Left lobe of liver (tissue), 2 donors: ENCODE data around the gene DYNC1I1. TPM values are rescaled to one million over a fixed set of nuclear protein-coding genes. Genes with fewer than 3 reads are reported as not detected.

Experiments used
- ATAC-seq: fragments of 200-7000 bp; cut with Tn5 transposase; one replicate; pipeline ENCODE4 v1.9.1; 2020; ENCODE audit warnings: mild to moderate bottlenecking, moderate library complexity
- DNase-seq: peaks from one replicate; pipeline ENCODE4 v3.0.0-alpha.2; 2020; ENCODE audit warnings: low spot score
- total RNA-seq: library from RNA; stranded (reverse); gene quantifications from one replicate; pipeline ENCODE4 v1.2.1, GENCODE V29; 2021
- donor health status: DM: no; HTN: no; CAD: no; lungs with moderate emphysema.
- donor health status: DM: no; HTN: yes; CAD: no.

Gene DYNC1I1
- 0.15 TPM for total RNA-seq

- DNase-seq (no peak), ATAC-seq (peak; percentile 93)
Observed at GRCh38 chr7:95772298-95772770, at the start of gene DYNC1I1. TSS of gene DYNC1I1 (plus strand) at chr7:95772554. CDS start at chr7:95804730, 32,176 bp downstream.

- DNase-seq (no peak), ATAC-seq (peak; percentile 96)
Observed at GRCh38 chr7:95723583-95724180, 48.7 kb upstream of the DYNC1I1 start.

GRCh38 chr7:95725205-95725604 lies 47.1 kb upstream of the DYNC1I1 start:
- ATAC-seq: no peak

GRCh38 chr7:95730493-95731280 lies 41.7 kb upstream of the DYNC1I1 start:
- no peak for DNase-seq
- ATAC-seq: no peak

More at GRCh38 chr7:95725205-95725604, 47.1 kb upstream of the DYNC1I1 start:
- DNase-seq: no peak

GRCh38 chr7:95736635-95737034 lies 35.7 kb upstream of the DYNC1I1 start:
- ATAC-seq: no peak
- DNase-seq: no peak

GRCh38 chr7:95737828-95738505 lies 34.4 kb upstream of the DYNC1I1 start:
- DNase-seq (no peak), ATAC-seq (no peak)

- DNase-seq: no peak
- ATAC-seq: peak; percentile 17
Observed at GRCh38 chr7:95749044-95749443, 23.3 kb upstream of the DYNC1I1 start.

- no peak for ATAC-seq
- DNase-seq: no peak
Observed at GRCh38 chr7:95749515-95749914, 22.8 kb upstream of the DYNC1I1 start.

- no peak for DNase-seq
- no peak for ATAC-seq
Observed at GRCh38 chr7:95753440-95753839, 18.9 kb upstream of the DYNC1I1 start.

- ATAC-seq: no peak
- no peak for DNase-seq
Observed at GRCh38 chr7:95755277-95755934, 16.9 kb upstream of the DYNC1I1 start.

- ATAC-seq (no peak), DNase-seq (no peak)
Observed at GRCh38 chr7:95758187-95758586, 14.2 kb upstream of the DYNC1I1 start.

GRCh38 chr7:95766086-95766485 lies 6.3 kb upstream of the DYNC1I1 start:
- no peak for ATAC-seq
- DNase-seq: no peak

- ATAC-seq (no peak), DNase-seq (no peak)
Observed at GRCh38 chr7:95766657-95767056, 5.7 kb upstream of the DYNC1I1 start.

GRCh38 chr7:95772771-95773581 lies 622 bp downstream of the DYNC1I1 start:
- DNase-seq: no peak
- ATAC-seq: no peak

- no peak for ATAC-seq
Observed at GRCh38 chr7:95776561-95777185, 4.3 kb downstream of the DYNC1I1 start.

GRCh38 chr7:95777269-95777668 lies 4.9 kb downstream of the DYNC1I1 start:
- no peak for DNase-seq
- ATAC-seq: no peak

More at GRCh38 chr7:95776561-95777185, 4.3 kb downstream of the DYNC1I1 start:
- no peak for DNase-seq

- no peak for DNase-seq
- no peak for ATAC-seq
Observed at GRCh38 chr7:95780665-95781064, 8.3 kb downstream of the DYNC1I1 start.

- no peak for ATAC-seq
- DNase-seq: no peak
Observed at GRCh38 chr7:95781961-95782586, 9.7 kb downstream of the DYNC1I1 start.

GRCh38 chr7:95784796-95785195 lies 12.4 kb downstream of the DYNC1I1 start:
- DNase-seq (no peak), ATAC-seq (no peak)
